Left cardiac atrium (tissue), 4 donors: ENCODE results near the gene TNNC2. TPM values are rescaled to one million over a fixed set of nuclear protein-coding genes. Genes with fewer than 3 reads are reported as not detected.
A peak's percentile ranks its signal among the peaks of the same experiment; 100 is the strongest.
"Not testable (repeated sequence)": the region's sequence is repeated elsewhere in the genome, so short reads cannot be mapped to it uniquely, and the experiment has no call there.

Experiments used
- ATAC-seq, 2 donors: fragments of 200-7000 bp; cut with Tn5 transposase; one replicate each; pipeline ENCODE4 v1.9.1; 2020; ENCODE audit warnings: mild to moderate bottlenecking in 2 of 2, moderate library complexity in 2 of 2
- DNase-seq: peaks from one replicate; pipeline ENCODE4 v3.0.0-alpha.2; 2020
- intact Hi-C, 2 donors: fragments of 100-400 bp; cut with DNase I; formaldehyde crosslinking; loops; one replicate each; pipeline versions ENCODE4 v1.14.1 to v1.15.1; 2022 to 2023
- long read RNA-seq: library from polyadenylated mRNA; unstranded; transcript quantifications from one replicate; pipeline ENCODE4 v2.0.0, GENCODE V29; 2021
- total RNA-seq, 2 donors: library from RNA; stranded (reverse); fragmentation: NEBNext Ultra II Directional; extraction: Animal tissue kit (Norgen Biotek cat#: 25700); gene quantifications; one replicate each; pipeline ENCODE4 v1.2.1, GENCODE V29; 2021
- donor health status: DM: no; HTN: yes; CAD: no.
- donor health status: DM: no; HTN: yes; CAD: no; lungs with severe emphysema.
- donor health status: DM: yes; HTN: yes; CAD: no.
- donor health status: Dilated cardiomyopathy.

TNNC2 gene
- total RNA-seq: under 1 TPM in 1 of 2 donors, not detected in 1; 0.32 TPM
- long read RNA-seq: 0 reads

- ATAC-seq (no peak), DNase-seq (no peak)
- intact Hi-C loops: loop anchor here in 1 of 2 donors (10.0 kb wide), 1 partner anchor 128 kb away; no protein-coding TSS in a partner anchor
These were observed at the start of gene TNNC2 for GRCh38 chr20:45827030-45827652. Gene TNNC2 (minus strand): TSS chr20:45827312. CDS start chr20:45827248, 64 bp downstream.

- ATAC-seq (no peak), DNase-seq (no peak)
- intact Hi-C loops: no loop called here
These were observed 47.5 kb upstream of the TNNC2 start for GRCh38 chr20:45874576-45874975.

- DNase-seq, intact Hi-C loops, ATAC-seq: not testable (repeated sequence)
These were observed 47.0 kb upstream of the TNNC2 start for GRCh38 chr20:45874104-45874481.

GRCh38 chr20:45873409-45874103 is 46.4 kb upstream of the TNNC2 start:
- intact Hi-C loops: no loop called here
- DNase-seq: no peak
- no peak for ATAC-seq

- intact Hi-C loops: no loop called here
- no peak for DNase-seq
- ATAC-seq: no peak
These were observed 45.5 kb upstream of the TNNC2 start for GRCh38 chr20:45872626-45873025.

- intact Hi-C loops: no loop called here
- peak in 1 of 2 donors; percentile 73 for ATAC-seq
- no peak for DNase-seq
These were observed 40.7 kb upstream of the TNNC2 start for GRCh38 chr20:45867819-45868176.

- no peak for ATAC-seq
- no peak for DNase-seq
- intact Hi-C loops: no loop called here
These were observed 40.2 kb upstream of the TNNC2 start for GRCh38 chr20:45867136-45867818.

- intact Hi-C loops: no loop called here
- ATAC-seq (no peak), DNase-seq (no peak)
These were observed 39.3 kb upstream of the TNNC2 start for GRCh38 chr20:45866454-45866853.

- no peak for ATAC-seq
- intact Hi-C loops: no loop called here
- DNase-seq: no peak
These were observed 36.7 kb upstream of the TNNC2 start for GRCh38 chr20:45863543-45864470.

- DNase-seq (no peak), ATAC-seq (no peak)
- intact Hi-C loops: no loop called here
These were observed 34.3 kb upstream of the TNNC2 start for GRCh38 chr20:45861221-45862075.

GRCh38 chr20:45860560-45861220 is 33.6 kb upstream of the TNNC2 start:
- DNase-seq (no peak), ATAC-seq (no peak)
- intact Hi-C loops: no loop called here

- ATAC-seq: no peak
- no peak for DNase-seq
- intact Hi-C loops: no loop called here
These were observed 32.8 kb upstream of the TNNC2 start for GRCh38 chr20:45859916-45860315.

- peak; percentile 10 to 23 for ATAC-seq
- intact Hi-C loops: no loop called here
These were observed 30.7 kb upstream of the TNNC2 start for GRCh38 chr20:45857882-45858216.

GRCh38 chr20:45857114-45857881 is 30.2 kb upstream of the TNNC2 start, which contains the start of the genes ACOT8 and ZSWIM3:
Gene ACOT8 (minus strand): TSS chr20:45857392. CDS start chr20:45857315, 77 bp downstream.
Gene ZSWIM3 (plus strand): TSS chr20:45857614. CDS start chr20:45857826, 212 bp downstream.
- DNase-seq (peak; percentile 95), ATAC-seq (peak; percentile 99)
- intact Hi-C loops: no loop called here

More at GRCh38 chr20:45857882-45858216, 30.7 kb upstream of the TNNC2 start:
- DNase-seq: no peak

- ATAC-seq (no peak), DNase-seq (no peak)
- intact Hi-C loops: no loop called here
These were observed 26.4 kb upstream of the TNNC2 start for GRCh38 chr20:45853484-45853883.

- intact Hi-C loops: no loop called here
- DNase-seq (no peak), ATAC-seq (no peak)
These were observed 25.2 kb upstream of the TNNC2 start for GRCh38 chr20:45852326-45852725.

- intact Hi-C loops: no loop called here
- no peak for ATAC-seq
- no peak for DNase-seq
These were observed 24.4 kb upstream of the TNNC2 start for GRCh38 chr20:45851501-45851900.
